Mesenteric fat pad (tissue), 1 donor: ENCODE results near the gene SUGP1. TPM values are rescaled to one million over a fixed set of nuclear protein-coding genes. Genes with fewer than 3 reads are reported as not detected.

Experiments used
- DNase-seq: peaks from one replicate; pipeline ENCODE4 v3.0.0-alpha.2; 2020; ENCODE audit warnings: low spot score
- total RNA-seq: library from RNA; stranded (reverse); fragmentation: NEBNext Ultra II Directional; extraction: Animal tissue kit (Norgen Biotek cat#: 25700); gene quantifications from one replicate; pipeline ENCODE4 v1.2.1, GENCODE V29; 2021
- donor health status: DM: yes; HTN: yes; CAD: no.

SUGP1 gene
- total RNA-seq, 1 donor from 2014 or later: 32.9 TPM

DNA sequence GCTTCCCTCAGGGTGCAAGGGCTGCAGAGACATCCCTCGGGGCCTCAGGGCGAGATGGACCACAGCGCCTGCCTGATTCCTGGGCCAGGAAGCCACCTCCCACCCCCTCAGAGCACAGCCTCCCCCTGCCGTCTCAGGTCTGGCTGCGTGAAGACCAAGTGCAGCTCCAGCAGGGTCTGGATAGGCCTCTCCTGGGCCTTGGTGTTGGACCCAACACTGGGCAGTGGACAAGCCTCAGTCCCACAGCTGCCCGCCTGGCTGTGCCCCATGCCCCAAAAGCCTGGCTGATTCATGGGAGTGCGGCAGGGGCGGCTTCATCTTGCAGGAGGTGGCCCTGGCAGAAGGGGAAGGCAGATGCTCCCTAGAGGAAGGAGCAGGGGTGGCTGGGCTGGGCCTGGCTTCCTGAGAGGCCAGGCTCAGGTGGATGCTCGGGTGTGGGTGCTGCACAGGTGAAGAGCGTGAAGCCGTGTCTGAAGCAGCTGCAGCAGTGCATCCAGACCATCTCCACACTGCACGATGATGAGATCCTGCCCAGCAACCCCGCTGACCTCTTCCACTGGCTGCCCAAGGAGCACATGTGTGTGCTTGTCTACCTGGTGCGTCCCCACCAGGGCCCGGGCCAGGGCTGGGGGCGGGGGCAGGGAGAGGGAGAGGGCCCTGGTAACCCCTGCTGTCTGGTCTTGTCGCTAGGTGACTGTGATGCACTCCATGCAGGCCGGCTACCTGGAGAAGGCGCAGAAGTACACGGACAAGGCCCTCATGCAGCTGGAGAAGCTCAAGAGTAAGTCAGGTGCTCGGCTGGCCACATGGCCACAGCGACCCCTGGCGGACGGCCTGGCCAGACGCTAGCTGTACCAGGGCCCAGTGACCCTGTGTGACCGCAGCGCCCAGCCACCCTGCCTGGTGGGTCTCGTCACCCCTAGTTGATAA lies 22.0 kb upstream of the SUGP1 start:
- DNase-seq: no peak

DNA sequence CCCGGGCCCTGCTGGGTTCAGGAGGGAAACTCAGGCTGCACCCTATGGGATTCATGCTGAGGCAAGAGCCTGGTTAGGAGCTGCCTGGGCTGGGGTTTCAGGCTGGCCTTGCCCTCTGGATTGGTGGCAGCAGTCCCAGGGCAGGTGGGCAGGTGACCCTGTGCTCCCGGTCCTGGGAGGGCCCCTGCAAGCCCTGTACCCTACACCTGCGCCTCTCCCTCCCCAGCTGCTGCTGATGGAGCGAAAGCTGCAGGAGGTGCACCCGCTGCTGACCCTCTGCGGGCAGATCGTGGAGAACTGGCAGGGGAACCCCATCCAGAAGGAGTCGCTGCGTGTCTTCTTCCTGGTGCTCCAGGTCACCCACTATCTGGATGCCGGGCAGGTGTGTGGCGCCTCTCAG lies 20.7 kb upstream of the SUGP1 start:
- DNase-seq: no peak

GRCh38 chr19:19338082-19338481 lies 17.8 kb upstream of the SUGP1 start:
- DNase-seq: no peak

DNA sequence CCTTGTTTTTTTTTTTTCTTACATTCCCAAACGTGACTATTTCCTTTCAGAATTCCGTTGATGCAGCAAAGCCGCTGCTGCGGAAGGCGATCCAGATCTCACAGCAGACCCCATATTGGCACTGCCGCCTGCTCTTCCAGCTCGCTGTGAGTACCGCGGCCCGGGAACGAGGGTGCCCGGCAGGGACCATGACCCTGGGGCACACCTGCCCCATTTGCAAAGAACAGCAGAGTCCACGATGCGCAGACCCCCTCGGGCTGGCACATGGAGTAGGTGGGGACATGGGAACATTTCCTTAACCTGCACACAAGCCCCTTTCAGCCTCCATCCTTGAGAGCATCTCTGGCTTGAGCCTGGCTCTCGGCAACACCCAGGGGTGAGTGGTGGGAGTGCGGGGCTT lies 16.8 kb upstream of the SUGP1 start:
- no peak for DNase-seq

DNA sequence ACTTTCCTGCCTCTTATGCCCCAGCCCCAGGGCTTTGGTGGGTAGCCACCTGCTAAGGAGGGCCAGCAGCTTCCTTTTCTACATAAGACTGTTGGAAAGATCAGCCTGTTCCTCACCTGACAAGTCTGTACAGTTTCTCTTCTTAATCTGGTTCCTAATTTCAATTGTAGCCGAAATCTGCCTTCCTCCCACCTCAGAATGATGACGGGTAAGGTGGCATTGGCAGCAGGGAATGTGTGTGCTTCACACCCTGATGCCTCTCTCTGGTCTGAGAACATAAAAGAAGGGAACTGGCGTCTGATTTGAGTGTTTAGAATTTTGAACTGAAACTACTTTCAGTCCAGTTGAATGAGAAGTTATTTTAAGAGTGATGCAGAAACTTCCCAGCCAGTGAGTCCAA lies 16.3 kb upstream of the SUGP1 start:
- DNase-seq: no peak

DNA sequence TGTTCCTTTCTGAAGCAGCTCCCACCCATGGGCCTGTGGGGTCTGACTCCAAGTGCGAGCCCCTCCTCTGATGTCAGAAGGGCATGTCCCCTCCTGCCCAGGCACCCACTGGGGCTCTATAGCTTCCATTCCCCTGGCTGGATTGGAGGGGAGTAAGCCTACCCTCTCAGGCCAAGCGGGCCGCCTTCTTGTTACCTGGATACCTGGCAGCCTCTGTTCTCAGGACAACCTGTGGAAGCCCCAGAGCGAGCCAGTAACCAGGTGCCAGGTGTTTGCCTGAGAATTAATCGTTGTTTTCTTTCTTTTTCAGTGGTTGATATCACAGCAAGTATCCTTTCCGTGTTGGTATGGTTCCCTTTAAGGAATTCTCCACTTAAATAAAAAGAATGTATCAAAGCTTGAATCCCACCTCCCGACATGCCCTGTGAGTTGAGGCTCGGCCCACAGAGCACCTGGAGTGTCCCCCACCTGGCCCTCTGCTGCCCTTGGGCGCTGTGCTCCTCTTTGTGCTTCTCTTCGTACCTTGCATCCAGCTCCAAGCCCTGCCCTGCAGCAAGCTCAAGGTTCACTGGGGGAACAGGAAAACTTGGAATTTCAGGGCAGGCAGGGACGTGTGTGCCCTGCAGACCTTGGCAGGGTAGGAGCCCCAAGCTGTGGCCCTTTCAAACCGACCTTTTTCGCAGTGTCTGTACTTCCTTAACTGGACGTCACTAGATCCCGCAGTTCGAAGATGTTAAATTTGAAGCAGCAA lies 15.3 kb upstream of the SUGP1 start:
- no peak for DNase-seq

- no peak for DNase-seq
Observed at GRCh38 chr19:19334989-19335344, 14.7 kb upstream of the SUGP1 start.

DNA sequence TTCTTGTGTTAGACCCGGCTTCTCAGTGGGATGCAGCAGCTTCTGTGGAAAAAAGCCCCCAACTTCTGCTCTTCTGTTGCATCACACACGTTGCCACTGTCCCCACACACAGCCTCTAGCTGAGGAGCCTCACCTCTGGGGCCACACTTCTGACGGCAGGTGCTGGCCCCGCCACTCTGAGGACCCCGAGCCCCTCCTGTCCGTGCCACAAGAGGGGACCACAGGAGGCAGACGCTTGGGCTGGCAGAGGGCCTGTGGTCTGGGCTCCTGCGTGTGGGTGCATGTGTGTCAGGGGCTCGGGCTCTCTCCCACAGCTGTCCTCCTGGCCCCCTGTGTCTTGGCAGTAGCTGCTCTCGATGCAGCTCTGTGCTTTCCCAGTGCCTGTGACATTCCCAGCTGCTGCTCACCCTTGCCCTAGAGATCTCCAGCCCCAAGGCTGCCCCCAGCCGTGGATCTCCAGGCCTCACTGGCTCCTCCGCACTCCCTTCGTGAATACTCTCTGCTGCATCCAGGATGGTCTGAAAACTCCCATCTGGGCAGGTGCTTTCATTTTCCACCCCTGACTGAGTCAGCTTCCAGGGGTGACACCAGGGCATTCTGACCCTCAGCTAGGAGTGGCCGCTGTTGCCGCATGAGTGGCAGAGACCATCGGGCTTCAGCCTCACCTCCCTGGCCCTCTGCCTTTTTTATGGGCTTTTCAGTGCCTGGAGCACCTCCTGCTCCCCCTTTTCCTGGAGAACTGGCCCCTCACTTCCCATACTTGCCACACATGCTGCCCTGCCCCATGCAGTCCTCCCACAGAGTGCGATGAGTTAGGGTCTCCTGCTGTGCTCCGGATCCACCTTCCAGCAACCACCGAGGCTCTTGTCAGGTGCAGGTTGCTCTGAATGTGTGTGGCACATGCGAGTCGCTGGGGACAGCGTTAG lies 14.0 kb upstream of the SUGP1 start:
- DNase-seq: no peak

GRCh38 chr19:19329126-19329525 lies 8.8 kb upstream of the SUGP1 start:
- no peak for DNase-seq

DNA sequence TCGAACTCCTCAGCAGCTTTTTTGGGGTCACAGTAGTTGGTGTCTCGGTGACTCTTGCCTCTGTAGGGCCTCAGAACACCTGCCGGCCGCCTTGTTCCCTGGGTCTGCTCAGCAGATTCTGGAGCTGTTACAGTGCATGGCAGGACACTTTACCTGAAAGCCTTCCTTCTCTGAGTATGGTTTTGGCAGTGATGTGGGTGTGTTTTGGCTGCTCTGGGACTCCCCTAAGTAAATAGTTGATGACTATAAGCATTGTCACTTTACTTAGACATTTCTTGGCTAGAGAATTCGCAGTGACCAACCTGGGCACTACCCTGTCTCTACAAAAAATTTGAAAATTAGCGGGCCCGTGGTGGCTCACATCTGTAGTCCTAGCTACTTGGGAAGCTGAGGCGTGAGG lies 7.4 kb upstream of the SUGP1 start:
- DNase-seq: no peak

- no peak for DNase-seq
Observed at GRCh38 chr19:19324059-19324770, 3.9 kb upstream of the SUGP1 start.

GRCh38 chr19:19321141-19321577 lies 850 bp upstream of the SUGP1 start:
- DNase-seq: no peak

- no peak for DNase-seq
Observed at GRCh38 chr19:19319732-19320360, 463 bp downstream of the SUGP1 start.

- DNase-seq: no peak
Observed at GRCh38 chr19:19316082-19316481, 4.2 kb downstream of the SUGP1 start.

DNA sequence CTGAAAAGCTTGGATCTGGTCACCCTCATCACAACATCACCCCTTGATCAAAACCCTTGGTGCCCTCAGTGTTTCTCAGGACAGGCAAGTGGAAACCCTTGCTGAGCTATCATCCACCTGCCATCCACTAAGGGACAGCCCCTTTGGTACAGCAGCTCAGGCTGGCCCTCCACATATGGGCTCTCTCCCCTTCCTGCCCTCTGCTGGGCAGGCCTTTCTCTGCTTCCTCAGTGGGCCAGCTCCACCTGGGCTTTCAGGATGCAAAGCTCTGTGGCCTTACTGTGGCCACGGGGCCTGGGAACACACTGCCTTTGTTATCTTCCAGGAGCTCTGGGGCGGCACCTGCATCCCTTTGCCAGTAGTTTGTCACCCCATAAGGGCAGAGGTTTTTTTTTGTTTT lies 4.9 kb downstream of the SUGP1 start:
- no peak for DNase-seq

DNA sequence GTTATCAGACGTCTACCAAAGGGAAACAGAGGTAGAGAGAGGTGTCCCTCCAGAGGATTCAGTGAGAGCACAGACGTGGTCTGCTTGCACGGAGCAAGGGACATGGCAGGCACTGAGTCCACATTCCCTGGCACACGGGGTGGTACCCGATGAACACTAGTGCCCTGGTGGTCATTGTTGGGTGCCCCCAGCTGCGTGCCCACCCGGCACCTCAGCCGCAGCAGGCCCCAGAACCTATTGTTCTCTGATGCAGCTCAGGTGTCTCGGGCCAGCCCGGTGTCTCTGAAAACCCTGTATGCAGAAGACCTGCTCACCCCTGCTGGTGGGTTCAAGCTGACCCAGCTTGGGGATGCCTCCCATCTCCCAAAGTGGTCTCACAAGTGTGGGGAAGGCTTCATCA lies 11.9 kb downstream of the SUGP1 start:
- no peak for DNase-seq

- DNase-seq: no peak
Observed at GRCh38 chr19:19306191-19306590, 14.1 kb downstream of the SUGP1 start.

GRCh38 chr19:19305696-19306095 lies 14.6 kb downstream of the SUGP1 start:
- no peak for DNase-seq

DNA sequence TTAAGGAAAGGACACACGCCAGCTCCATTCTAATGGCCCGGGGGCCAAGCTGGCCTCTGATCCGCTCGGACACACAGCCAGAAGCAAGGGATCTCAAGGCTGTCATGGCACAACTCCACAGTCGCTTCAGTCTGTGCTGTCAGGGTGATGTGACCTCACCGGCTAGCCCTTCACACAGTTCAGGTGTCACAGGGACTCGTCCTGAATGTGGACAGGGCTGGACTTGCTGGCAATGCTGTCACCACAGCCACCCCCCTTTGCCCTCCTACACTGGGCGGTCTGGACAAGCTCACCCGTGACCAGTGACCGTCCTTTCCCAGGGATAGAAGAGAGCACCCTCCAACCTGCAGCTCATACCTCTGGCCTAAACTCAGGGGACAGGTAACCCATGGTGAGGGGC lies 15.2 kb downstream of the SUGP1 start:
- DNase-seq: no peak
